HG03521 (cell line): Measurements from ENCODE around the gene YLPM1.

Source experiments
- ATAC-seq: cut with Tn5 transposase; IDR thresholded peaks from one replicate; pipeline ENCODE4 v1.9.1; 2021; ENCODE audit warnings: mild to moderate bottlenecking, moderate library complexity; ENCODE audit not compliant: unreplicated experiment

YLPM1 gene

GRCh38 chr14:74792249-74793039, 29.3 kb downstream of the YLPM1 start:
- ATAC-seq = no peak

- ATAC-seq = no peak
Observed at GRCh38 chr14:74793506-74794155, 30.5 kb downstream of the YLPM1 start.

DNA sequence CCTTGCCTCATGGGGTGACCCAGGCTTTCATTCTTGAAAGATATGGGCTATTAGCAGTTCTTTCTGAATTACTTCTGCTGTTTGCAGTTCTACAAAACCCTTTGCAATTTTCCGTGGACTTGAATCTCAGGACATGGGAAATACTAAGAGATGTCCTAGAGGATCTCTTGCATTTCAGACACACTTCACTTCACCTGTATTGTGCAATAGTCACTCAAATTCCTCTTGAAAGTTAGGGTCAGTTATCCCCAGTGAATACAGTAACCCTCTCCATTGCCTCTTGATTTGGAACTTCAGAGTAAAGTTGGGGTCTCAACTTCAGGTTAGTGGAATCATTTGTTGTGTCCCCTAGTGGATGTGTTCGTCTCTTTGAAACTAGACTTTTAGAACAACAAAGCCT, 31.8 kb downstream of the YLPM1 start:
- ATAC-seq = no peak

GRCh38 chr14:74799765-74800164, 36.6 kb downstream of the YLPM1 start:
- ATAC-seq = no peak

DNA sequence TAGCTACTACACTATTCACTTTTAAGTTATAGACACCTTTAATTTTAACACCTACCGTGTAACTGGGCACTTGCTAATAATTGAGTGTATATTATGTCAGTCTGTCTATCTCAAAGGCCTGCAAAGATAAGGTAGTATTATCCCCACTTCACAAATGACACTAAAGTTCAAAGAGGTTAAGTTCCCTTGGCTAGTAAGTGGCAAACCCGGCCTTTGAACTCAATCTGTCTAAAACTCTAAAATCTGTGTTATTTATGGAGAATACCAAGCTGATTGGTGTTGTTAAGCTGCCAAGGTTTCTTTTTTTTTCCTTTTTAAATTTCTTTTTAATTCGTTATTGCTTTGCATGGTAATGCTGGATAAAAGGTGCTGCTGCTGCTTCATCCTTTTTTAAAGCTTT, 37.7 kb downstream of the YLPM1 start:
- no peak for ATAC-seq

GRCh38 chr14:74801396-74801795, 38.3 kb downstream of the YLPM1 start:
- no peak for ATAC-seq

- no peak for ATAC-seq
Observed at GRCh38 chr14:74804219-74804825, 41.2 kb downstream of the YLPM1 start.

- no peak for ATAC-seq
Observed at GRCh38 chr14:74807853-74808545, 44.9 kb downstream of the YLPM1 start.

- no peak for ATAC-seq
Observed at GRCh38 chr14:74816124-74816523, 53.0 kb downstream of the YLPM1 start.

- no peak for ATAC-seq
Observed at GRCh38 chr14:74820288-74820687, 57.2 kb downstream of the YLPM1 start.

GRCh38 chr14:74821267-74821915, 58.3 kb downstream of the YLPM1 start:
- no peak for ATAC-seq

GRCh38 chr14:74824997-74825396, 61.9 kb downstream of the YLPM1 start:
- ATAC-seq = no peak

DNA sequence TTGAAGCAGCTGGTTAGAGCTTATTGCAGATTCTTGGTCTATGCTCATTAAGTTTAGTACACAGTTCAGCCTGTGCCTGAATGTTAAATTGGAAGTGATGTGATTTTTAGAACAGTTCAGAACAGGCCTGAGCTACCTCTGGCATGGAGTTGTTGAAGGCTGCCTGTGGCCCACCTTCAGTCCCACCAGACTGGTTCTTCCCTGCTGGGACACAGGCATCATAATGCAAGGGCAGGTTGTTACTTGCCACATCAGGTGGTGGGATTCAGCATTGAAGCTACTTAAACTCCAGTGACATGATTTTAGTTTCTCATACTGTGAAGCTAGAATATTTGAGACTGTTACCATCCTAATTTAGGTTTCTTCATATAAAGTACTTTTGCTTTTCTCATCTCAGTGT, 63.5 kb downstream of the YLPM1 start:
- no peak for ATAC-seq

GRCh38 chr14:74829251-74829650, 66.1 kb downstream of the YLPM1 start:
- ATAC-seq = no peak

- ATAC-seq = no peak
Observed at GRCh38 chr14:74832849-74833248, 69.7 kb downstream of the YLPM1 start.

DNA sequence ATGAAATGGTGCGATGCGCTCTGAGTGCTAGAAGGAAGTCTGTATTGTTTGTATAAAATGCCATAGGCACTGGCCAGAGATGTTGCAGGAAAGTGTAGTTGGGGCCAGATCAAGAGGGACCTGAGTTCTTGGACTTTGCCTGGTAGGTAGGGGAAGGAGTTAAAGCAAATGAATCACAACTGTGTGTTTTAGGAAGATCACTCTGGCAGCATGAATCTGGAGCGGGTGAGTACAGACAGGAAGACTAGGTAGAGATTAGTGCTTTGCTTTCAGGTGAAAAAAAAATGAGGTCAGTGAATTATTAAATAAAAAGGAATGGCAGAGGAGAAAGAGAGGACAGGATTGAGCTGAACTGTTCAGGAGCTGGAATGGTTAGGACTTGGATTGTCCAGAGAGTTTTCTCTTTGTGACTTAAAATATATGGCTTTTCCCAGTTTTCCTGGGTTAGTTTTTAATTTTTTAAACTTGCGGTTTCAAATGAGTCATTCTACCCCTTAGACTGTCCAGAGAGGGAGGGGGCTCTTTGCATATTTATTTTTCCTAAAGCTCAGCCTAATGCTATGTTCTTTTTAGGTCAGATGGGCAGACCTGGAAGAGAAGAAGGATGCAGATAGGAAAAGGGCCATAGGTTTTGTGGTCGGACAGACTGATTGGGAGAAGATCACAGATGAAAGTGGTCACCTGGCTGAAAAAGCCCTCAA, 71.7 kb downstream of the YLPM1 start:
- no peak for ATAC-seq

DNA sequence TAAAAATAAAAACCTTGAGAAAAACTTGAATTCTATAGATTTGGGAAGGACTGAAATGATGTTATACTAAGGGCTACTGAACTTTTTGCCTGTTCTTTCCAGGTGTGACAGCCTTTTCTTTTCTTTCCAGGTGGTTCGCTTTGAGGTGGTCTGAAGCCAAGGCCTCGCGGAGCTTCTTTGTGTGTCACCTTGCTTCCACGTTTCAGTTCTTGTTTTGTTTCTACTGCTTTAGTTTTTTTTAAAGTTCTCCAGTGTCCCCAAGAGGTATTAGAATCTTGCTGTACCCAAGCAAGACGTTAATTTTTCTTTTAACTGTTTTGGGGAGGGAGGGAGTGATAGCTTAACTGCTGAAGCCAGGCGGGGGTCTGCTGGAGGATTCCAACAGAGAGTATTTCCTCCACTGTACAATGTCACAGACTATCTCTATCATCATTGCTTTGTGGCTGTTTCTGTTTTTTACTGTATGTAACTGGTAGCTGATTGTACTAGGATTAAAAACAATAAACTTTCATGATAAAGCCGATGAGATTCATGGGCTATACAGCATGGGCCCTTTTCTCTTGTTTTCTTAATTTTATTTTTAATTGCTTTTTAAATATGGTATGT, 72.6 kb downstream of the YLPM1 start:
- ATAC-seq = no peak

DNA sequence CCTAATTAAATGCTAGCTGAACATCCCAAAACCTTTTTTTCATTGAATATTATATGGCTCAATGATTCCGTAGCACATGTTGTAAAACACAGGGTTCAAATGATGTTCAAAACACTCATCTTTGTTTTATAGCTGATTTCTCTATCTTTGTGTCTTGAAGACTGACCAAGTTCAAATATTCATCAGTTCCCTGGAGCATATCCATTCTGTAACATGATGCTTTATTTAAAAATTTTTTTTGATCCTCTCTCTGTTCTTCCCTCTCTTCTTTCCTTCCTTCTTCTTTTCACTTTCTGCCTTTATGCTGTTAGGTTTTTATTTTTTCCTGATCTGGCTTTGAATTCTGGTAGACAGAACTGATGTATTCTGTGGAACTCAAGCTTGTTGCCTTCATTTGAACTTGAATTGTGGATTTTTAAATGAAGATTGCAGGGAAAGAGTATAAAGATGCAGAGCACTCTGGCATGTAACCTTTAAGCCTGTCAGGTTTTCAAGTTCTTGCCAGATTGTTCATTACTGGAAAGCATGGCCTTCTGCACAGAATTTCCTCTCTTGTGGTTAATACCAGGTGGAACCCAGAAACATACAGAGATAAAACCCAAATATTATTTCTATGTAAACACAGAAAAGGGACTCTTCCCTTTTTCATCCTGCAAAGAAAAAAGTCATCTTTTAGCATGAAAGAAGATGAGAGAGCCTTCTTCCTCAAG, 73.3 kb downstream of the YLPM1 start:
- ATAC-seq = no peak

GRCh38 chr14:74838166-74838565, 75.0 kb downstream of the YLPM1 start:
- ATAC-seq = no peak
